ENCODE measurements around the gene ACADVL.
"Not testable (repeated sequence)": the region's sequence is repeated elsewhere in the genome, so short reads cannot be mapped to it uniquely, and the experiment has no call there.

ACADVL gene

DNA sequence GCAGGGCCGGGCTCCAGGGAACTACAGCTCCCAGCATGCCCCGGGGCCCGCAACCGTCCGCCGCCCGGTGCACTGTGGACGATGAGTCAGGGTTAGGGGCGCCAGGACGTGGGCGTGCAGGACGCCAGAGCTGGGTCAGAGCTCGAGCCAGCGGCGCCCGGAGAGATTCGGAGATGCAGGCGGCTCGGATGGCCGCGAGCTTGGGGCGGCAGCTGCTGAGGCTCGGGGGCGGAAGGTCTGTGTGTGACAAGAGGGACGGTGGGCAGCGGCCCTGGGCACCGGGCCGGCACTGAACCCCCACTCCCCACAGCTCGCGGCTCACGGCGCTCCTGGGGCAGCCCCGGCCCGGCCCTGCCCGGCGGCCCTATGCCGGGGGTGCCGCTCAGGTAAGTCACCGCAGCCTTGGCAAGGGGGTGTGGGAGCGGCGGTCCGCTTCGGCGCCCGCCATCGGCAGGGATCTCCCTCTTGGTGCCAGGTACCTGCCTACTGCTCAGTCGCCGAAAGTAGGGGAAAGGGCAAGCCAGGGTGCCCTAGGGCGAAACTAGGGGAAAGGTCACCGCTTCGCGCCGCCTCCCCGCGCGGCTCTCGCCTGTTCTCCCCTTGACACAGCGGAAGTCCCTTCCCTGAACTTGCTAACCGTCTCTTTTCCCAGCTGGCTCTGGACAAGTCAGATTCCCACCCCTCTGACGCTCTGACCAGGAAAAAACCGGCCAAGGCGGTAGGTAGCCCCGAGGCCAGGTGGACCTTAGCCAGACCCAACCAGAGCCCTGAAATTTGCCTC is at the start of gene ACADVL, which contains the start of gene DLG4:
ACADVL (plus strand) TSS at position 127 of the 781 bp plus-strand sequence; CDS start at position 174, 47 bp downstream.
DLG4 (minus strand) TSS at position 25 of the 781 bp plus-strand sequence.
- peak in 2 of 3 experiments; percentile 74 to 83 for DNase-seq (ENCODE audit: low read depth in 2 of 3, low spot score in 2 of 3)

DNA sequence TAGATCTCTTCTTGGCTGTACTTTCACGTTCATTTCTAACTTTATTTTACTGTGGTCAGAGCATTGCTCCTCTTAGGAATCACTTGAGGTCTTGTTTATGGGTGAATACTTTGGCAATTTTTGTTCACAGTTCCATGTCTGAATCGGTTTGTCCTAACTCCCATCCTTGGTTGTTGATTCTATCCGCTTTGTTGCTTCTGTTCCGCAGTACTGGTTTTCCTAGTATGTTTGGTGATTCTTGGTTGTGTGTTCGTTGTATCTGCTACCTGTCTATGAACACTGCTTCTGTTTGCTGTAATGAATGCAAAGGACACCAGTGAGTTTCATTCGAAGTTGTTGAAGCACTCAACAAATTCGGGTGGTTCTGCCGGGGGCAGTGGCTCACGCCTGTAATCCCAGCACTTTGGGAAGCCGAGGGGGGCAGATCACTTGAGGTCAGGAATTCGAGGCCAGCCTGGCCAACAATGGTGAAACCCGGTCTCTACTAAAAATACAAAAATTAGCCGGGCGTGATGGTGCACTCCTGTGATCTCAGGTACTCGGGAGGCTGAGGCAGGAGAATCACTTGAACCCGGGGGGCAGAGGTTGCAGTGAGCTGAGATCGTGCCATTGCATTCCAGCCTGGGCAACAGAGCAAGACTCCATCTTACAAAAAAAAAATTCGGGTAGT is 47.1 kb upstream of the ACADVL start:
- not testable (repeated sequence) for DNase-seq (ENCODE audit: low read depth in 2 of 3, low spot score in 2 of 3)

DNA sequence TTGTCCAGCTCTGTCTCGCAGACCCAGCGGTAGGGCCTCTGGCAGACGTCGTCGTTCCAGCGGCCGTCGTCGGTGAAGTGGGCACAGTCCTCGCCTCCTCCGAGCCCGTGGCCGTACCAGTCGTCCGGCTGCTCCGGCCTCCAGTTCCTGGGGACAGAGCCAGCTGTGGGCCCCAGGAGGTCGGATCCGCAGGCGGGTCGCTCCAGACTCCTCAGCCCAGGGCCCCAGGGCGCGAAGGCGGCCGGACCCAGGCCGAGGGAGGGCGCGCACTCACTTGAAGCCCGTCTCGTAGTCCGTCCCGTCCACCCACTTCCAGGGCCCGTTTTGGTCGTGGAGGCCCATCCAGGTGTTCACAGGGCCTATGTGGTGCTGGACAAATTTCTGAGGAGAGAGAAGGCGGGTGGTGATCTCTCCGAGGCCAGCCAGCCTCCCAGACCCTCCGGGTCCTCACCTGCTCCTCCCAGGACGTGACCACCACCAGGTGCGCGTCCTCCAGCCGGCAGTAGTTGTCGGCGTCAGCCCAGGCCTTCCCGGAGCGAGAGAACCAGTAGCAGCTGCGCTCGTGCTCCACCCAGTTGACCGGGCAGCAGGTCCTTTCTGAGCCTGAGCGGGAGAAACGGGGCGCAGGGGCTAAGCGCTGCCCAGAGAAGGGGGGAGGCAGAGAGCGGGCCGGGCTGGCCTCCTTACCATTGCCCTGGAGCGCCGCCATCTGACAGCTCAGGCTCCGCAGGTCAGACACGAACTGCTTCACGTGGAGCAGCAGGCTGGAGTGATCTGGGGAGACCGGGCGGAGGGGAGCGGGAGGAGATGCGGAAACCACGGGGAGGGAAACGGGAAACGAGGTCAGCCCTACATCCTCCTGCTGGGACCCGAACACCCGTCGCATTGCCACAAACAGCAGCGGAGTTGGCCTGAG is 45.8 kb upstream of the ACADVL start:
- DNase-seq (ENCODE audit: low read depth in 2 of 3, low spot score in 2 of 3): peak in 1 of 3 experiments; percentile 30

DNA sequence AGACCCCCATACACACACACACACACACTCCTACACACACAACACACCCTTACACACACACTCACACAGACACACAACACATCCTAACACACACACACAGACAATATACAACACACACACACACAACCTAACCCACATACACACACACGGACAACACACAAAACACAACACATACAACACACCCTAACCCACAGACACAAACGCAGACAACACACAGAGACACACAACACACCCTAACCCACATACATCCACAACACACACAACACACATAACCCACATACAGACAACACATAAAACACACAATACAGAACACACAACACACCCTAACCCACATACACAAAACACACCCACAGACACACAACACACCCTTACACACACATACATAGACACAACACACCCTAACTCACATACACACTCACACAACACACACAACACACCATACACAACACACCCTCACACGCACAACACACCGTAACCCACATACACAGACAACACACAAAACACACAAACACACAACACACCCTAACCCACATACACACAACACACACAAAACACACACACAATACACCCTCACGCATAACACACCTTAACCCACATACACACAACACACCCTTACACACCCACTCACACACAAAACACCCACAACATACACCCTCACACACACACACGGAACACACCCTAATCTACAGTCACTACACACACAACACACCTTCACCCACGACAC is 45.0 kb upstream of the ACADVL start:
- no peak for DNase-seq (ENCODE audit: low read depth in 2 of 3, low spot score in 2 of 3)

DNA sequence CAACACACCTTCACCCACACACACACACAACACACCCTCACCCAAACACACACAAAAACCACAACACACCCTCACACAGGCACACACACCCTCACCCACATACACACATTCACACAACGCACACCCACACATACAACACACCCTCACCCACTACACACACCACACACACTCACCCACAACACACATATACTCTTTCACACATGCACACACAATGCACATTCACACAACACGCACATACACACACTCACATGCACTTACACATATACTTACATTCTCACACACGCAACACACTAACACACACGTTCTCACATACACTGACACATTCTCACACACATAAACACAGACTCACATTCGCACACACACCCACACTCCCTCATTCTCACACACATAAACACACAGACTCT is 44.4 kb upstream of the ACADVL start:
- DNase-seq (ENCODE audit: low read depth in 2 of 3, low spot score in 2 of 3): no peak

DNA sequence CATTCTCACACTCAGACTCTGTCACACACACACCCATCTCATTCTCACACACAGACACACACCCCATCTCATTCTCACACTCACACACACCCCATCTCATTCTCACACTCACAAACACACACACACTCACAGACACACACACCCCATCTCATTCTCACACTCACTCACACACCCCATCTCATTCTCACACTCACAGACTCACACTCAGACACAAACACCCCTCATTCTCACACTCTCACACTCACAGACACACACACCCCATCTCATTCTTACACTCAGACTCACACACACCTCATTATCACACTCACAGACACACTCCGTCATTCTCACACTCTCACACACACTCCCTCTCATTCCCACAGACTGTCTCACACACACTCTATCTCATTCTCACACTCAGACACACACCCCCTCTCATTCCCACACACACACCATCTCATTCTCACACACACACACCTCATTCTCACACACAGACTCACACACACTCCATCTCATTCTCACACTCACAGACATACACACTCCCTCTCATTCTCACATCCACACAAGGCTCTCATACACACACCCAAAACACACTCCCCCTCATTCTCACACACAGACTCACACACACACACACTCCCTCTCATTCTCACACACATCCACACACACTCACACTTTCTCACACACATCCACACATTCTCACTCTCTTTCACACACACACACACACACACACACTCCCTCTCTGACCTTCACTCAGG is 43.5 kb upstream of the ACADVL start:
- DNase-seq (ENCODE audit: low read depth in 2 of 3, low spot score in 2 of 3): no peak

DNA sequence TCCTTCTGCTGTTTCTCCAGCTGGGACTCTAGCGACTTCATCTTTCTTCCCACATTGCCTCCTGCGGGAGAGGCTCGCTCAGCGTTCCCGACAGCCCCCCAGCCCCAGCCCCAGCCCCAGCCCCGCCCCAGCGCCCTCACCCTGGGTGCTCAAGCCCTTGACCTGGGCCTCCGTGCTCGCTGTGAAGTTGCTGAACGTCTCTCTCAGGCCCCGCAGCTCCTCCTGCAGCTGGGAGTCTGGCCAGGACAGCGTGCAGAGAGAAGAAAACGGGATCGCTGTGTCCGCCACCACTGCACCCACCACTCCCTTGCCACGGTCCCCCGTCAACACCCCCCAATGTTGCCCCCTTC is 42.9 kb upstream of the ACADVL start:
- no peak for DNase-seq (ENCODE audit: low read depth in 2 of 3, low spot score in 2 of 3)

DNA sequence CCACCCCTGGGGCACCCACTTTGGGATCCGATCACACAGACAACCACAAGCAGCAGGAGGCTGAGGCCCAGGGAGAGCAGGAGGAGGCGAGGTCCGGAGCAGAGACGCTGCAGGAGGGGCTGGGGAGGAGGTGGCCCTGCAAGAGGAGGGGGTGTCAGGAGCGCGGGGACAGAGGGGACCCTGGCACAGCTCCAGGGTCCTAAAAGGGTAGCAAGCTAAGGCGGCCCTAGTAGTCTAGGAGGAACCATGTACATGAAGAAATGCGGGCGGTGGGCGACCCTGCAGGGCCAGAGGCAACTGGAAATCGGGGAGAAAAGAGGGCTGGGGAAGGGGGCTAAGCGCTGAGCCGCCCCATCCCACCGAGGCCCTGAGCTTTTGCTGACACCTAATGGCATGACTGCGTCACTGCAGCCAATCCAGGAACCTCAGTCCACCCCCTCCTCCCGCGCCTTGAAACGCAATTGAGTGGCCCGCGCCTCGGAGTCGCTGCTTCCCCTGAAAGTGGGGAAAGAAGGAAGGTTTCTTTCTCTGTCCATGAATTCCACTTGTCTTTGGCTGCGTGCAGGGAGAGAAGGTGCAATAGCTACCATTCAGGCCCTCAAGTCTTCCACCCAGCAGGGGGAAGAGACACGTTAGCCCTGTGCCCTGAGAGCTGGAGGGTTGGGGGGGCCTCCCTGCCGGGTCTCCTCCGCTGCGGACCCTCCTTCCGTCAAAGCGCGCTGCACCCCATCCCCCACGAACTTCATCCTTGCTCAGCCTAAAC is 42.4 kb upstream of the ACADVL start:
- peak in 2 of 3 experiments; percentile 23 to 36 for DNase-seq (ENCODE audit: low read depth in 2 of 3, low spot score in 2 of 3)

DNA sequence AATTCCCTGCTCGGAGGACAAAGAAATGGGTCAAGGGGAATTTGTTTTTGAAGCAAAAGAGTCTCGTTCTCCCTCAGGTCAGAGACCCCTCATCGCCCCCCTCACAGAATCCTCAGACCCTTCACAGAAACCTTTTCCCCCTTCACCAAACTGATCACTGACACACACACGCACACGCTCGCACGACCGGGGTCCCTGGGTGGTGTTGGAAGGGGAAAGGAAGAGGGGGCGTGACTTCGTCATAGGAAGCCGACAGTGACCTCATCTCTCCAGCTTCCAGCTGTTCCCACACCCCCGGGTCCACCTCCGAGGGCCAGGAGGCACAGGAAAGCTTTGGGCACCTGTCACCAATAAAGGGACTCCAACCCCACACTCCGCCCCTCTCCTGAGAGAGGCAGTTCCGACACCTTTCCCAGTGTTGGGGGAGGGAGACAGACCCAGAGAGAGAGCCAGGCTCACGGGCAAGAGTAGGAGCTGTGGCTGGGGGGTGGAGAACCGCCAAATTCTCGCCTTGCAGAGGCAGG is 41.7 kb upstream of the ACADVL start:
- no peak for DNase-seq (ENCODE audit: low read depth in 2 of 3, low spot score in 2 of 3)

DNA sequence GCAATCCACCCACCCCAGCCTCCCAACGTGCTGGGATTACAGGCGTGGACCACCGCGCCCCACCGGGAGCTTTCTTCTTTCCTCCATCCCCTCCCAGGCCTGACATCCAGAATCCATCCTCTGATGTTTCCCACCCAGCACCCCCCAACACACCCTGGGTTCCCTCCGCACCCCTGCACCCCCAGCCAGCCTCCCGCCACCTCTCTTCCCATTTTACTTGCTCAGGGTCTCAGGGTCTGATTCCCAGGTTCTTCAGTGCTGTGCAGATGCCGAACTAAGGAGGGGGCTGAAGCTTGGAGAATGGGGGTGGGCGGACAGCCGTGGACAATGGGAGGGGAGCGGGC is 40.8 kb upstream of the ACADVL start:
- DNase-seq (ENCODE audit: low read depth in 2 of 3, low spot score in 2 of 3): no peak

DNA sequence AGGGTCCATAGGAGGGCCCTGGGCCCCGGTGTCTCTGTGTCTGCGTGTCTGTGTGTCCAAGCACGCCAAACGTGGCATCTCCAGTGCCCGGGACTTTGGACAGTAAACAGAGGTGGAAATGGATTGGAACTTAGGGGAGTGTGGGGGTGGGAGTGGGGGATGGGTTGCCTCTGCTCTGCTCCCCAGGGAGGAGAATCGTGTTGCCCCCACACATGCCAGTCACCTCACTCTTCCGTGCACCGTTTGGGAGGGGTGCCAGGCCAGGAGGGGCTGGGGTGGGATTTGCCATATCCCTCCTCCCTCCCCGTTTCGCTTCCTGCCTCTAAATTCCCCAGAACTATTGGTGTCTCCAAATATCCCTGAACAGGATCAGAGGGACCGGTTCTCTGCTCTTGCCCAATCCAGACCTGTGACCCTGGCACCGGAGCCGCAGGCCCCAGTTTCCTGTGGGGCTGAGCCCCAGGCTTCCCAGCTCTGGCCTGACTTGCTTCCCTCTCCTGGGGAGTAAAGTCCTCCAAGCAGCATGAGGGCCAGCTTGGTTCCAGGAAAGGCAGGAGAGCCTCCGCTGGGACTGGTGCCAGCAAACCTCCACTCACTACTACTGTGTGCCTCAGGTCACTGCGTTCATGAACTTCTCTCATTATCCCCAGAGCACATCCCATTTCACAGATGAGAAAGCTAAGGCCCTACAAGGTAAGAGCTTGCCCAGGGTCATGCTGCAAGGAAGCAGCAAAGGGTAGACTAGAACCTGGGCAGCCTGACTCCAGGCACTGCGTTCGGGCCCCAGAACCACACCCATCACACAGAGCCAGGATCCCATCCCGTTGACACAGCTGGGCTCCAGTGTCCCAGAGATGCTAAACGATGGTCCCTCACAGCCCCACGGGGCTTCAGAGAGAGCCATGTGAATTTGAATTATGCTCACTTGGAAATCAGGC is 40.2 kb upstream of the ACADVL start, which contains the start of gene ASGR1:
ASGR1 (minus strand) TSS at position 54 of the 938 bp plus-strand sequence. CDS start 807 bp downstream, outside the sequence.
- no peak for DNase-seq (ENCODE audit: low read depth in 2 of 3, low spot score in 2 of 3)

DNA sequence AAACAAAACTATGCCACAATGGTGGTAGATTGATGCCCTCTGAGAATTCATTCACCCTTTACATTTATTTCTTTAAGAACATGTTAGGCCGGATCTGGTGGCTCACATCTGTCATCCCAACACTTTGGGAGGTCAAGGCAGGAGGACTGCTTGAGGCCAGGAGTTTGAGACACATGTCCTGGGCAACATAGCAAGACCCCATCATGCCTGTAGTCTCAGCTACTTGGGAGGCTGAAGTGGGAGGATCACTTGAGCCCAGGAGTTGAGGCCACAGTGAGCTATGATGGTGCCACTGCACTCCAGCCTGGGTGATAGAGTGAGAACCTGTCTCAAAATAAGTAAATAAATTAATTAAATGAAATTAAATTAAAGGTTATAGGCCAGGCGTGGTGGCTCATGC is 37.6 kb upstream of the ACADVL start:
- DNase-seq (ENCODE audit: low read depth in 2 of 3, low spot score in 2 of 3): not testable (repeated sequence)

DNA sequence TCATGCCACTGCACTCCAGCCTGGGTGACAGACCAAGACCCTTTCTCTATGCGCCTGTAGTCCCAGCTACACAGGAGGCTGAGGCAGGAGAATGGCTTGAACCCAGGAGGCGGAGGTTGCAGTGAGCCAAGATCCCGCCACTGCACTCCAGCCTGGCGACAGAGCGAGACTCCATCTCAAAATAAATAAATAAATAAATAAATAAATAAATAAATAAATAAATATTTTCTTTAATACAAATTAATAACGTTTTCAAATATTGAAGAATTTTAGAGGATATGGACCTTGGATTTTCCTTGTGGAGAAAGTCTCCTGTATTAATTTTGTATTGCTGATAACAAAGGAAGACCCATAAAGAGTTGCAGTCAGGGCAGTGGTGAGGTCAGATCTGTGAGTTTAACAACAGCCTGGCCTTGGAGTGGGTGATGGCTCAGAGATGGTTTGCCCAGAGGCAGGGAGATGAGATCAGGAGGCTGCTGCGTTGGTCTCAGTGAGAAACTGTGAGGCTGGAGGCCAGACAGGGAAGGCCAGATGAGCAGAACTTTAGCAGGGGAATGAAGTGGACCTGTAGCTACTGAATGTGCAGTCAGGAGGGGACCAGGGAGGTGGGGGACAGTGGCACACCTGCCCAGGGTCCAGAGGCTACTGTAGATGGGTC is 36.2 kb upstream of the ACADVL start:
- no peak for DNase-seq (ENCODE audit: low read depth in 2 of 3, low spot score in 2 of 3)

DNA sequence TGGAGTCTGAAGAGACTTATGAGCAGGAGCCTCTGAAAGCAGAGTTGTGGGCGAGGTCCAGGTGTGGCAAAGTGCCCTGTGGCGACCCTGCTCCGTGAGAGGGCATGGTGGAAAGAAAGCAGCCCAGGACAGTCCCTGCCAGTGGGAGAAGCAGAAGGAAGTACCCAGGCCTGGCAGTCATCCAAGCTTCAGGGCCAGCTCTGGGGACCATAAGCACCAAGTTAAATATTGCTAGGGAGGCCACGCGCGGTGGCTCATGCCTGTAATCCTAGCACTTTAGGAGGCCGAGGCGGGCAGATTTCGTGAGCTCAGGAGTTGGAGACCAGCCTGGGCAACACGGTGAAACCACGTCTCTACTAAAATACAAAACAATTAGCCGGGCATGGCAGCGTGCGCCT is 35.6 kb upstream of the ACADVL start:
- DNase-seq (ENCODE audit: low read depth in 2 of 3, low spot score in 2 of 3): no peak

DNA sequence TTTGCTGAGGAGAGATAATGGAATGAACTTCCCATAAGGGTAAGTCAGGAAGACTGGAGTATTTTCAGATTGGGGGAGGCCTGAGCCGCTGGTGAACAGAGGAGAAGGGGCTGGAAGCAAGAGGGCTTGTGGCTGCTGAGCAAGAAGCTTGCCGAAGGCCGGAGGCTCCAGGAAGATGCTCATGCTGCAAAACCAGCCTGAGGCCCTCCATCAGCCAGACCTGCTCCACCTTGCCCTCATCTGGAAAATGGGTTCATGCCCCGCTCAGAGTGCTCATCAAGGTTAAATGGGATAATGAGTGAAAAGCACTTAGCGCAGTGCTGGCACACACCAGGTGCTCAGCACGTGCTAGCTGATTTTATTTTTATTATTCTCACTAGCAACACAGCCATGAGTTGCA is 35.1 kb upstream of the ACADVL start:
- no peak for DNase-seq (ENCODE audit: low read depth in 2 of 3, low spot score in 2 of 3)

DNA sequence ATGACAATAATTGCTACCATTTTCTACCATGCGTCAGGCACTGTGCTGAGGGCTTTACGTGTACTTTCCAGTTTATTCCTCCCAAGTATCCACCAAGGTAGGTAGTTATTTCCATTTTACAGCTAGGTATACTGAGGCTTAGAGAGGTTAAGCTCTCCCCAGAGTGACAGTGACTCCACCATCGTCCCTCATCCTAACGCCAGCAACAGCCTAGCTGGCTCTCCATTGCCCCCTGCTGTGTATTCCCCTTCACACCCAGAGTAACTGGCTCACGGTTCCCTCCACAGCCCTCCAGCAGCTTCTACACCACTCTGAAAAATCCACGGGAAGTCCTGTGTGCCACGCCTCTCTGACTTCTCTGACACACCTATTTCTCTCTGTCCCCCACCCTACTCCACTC is 33.5 kb upstream of the ACADVL start:
- no peak for DNase-seq (ENCODE audit: low read depth in 2 of 3, low spot score in 2 of 3)

DNA sequence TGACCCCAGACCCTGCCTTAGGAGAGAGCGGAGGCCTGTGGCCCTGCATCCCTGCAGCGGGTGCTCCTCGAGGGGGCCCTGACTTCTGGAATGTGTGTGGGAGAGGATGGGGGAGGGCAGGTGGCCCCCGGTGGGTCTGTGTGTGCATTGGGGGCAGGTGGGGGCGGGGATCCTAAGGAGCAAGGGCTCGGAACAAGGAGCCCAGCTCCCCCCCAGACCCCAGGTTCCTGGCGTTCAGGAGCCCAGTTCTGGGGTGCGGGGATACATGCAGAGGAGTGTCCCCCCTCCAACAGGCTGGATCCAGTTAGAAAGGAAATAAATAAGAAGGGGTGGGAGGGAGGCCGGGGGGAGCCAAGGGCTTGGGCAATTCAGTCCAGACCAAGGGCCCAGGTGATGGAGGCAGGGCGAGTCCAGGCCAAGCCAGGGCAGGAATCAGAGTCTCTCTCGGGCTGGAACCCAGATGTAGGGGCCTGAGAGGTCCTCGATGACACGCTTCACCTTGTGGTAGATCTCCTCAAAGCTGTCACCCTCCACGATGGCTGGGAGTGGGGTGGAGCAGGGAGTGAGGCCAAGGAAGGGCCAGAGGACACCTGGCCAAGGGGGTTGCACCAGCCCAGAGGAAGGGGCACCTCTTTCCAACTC is 29.3 kb upstream of the ACADVL start:
- DNase-seq (ENCODE audit: low read depth in 2 of 3, low spot score in 2 of 3): no peak
